ENCODE results near the gene PLCH1. TPM values are rescaled to one million over a fixed set of nuclear protein-coding genes. Genes with fewer than 3 reads are reported as not detected.

The PLCH1 gene
- total and polyA plus RNA-seq, 9 of the 15 experiments (the other 6 are each of a cell fraction or from before 2014, with no cell fraction given), result 0.17 to 0.62 (median 0.40) TPM

- Histone ChIP-seq H3K27ac (ENCODE audit: extremely low read depth, low read depth, low read length) (no peak overlapping the region), H3K4me3 (no peak overlapping the region), H3K9me1 (ENCODE audit: control insufficient read depth, insufficient read depth, low read length) (no peaks in the 10 kb centered on the region), H3K4me1 (replicated peaks in 1 of 2; ENCODE audit: control insufficient read depth in 2 of 2, insufficient read depth in 2 of 2, low read length in 2 of 2) (no peaks in the 10 kb centered on the region), H3K9me3 (replicated peaks; ENCODE audit: control insufficient read depth, insufficient read depth, low read depth, low read length) (no peaks in the 10 kb centered on the region), H3K27me3 (ENCODE audit: control insufficient read depth in 2 of 2, insufficient read depth in 2 of 2, low read length in 2 of 2) (peaks cover 0 to 3% of the 10 kb centered on the region in 2 experiments; a peak in 2 of 5 replicates), H3K79me2 (ENCODE audit: control insufficient read depth, insufficient read depth, low read length) (no peaks in the 10 kb centered on the region), H4K20me1 (replicated peaks; ENCODE audit: control insufficient read depth, insufficient read depth, low read length) (no peaks in the 10 kb centered on the region), H3K4me2 (ENCODE audit: insufficient read depth, low read length) (no peak overlapping the region), H3K9ac (ENCODE audit: insufficient read depth in 1 of 2, low read depth in 2 of 2, low read length in 2 of 2) (no peak overlapping the region), H2AFZ (ENCODE audit: low read depth, low read length) (no peak overlapping the region), H3K36me3 (ENCODE audit: control insufficient read depth, insufficient read depth, low read length) (no peaks in the 10 kb centered on the region)
- FAIRE-seq (no peak), DNase-seq (ENCODE audit: extremely low read depth in 1 of 4, low spot score in 3 of 4) (no peak), ATAC-seq (no peak)
- POLR2A ChIA-PET, result no interaction called here
- 0% methylated on average over 1 of the region's 1 CpG for WGBS (ENCODE audit: insufficient coverage, low coverage, missing lambda C conversion rate)
- no TSS peak for BruUV-seq (replicated peaks)
- CTCF ChIA-PET (ENCODE audit: low intra/inter-chr PET ratio), result no interaction called here
- intact Hi-C loops (cut with micrococcal nuclease), result no loop called here
- in situ Hi-C loops (cut with MboI), result no loop called here
- no peak for TF ChIP-seq ZNF140 (CRISPR knock-in tag; IDR thresholded peaks at IDR 0.05)
- TF ChIP-seq ATF3 (IDR thresholded peaks at IDR 0.05), result no peak
- no peak for TF ChIP-seq ATF3 (CRISPR knock-in tag; conservative IDR thresholded peaks at IDR 0.05)
- no peak for TF ChIP-seq PML (IDR thresholded peaks at IDR 0.05; ENCODE audit: low read length)
- TF ChIP-seq PPARD (CRISPR knock-in tag; IDR thresholded peaks at IDR 0.05), result no peak
- no peak for TF ChIP-seq NCOA4 (IDR thresholded peaks at IDR 0.05; ENCODE audit: partially characterized antibody)
- no peak for TF ChIP-seq RFX1 (IDR thresholded peaks at IDR 0.05)
- TF ChIP-seq, protein P1, sequence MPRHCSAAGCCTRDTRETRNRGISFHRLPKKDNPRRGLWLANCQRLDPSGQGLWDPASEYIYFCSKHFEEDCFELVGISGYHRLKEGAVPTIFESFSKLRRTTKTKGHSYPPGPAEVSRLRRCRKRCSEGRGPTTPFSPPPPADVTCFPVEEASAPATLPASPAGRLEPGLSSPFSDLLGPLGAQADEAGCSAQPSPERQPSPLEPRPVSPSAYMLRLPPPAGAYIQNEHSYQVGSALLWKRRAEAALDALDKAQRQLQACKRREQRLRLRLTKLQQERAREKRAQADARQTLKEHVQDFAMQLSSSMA (CRISPR knock-in tag; IDR thresholded peaks at IDR 0.05), result no peak
- no peak for TF ChIP-seq ZNF445 (CRISPR knock-in tag; IDR thresholded peaks at IDR 0.05; ENCODE audit: low read depth)
- TF ChIP-seq HNRNPK (IDR thresholded peaks at IDR 0.05; ENCODE audit: low read depth, low read length, poor library complexity, severe bottlenecking), result no peak
- TF ChIP-seq EP400 (IDR thresholded peaks at IDR 0.05), result no peak
- TF ChIP-seq ZBTB34 (CRISPR knock-in tag; IDR thresholded peaks at IDR 0.05), result no peak
- TF ChIP-seq ZNF584 (CRISPR knock-in tag; IDR thresholded peaks at IDR 0.05; ENCODE audit: low read depth), result no peak
- TF ChIP-seq ASH1L (IDR thresholded peaks at IDR 0.05; ENCODE audit: borderline replicate concordance, low read depth, partially characterized antibody), result no peak
- TF ChIP-seq NR4A1 (CRISPR knock-in tag; IDR thresholded peaks at IDR 0.05), result no peak
- no peak for TF ChIP-seq NR4A1 (tag; IDR thresholded peaks at IDR 0.05)
- no peak for TF ChIP-seq PTRF (tag; IDR thresholded peaks at IDR 0.05)
- no peak for TF ChIP-seq ZNF277 (CRISPR knock-in tag; IDR thresholded peaks at IDR 0.05; ENCODE audit: borderline replicate concordance)
Measured at GRCh38 chr3:155560135-155560534, 184.7 kb downstream of the PLCH1 start.

Measured in K562 (cell line).